ENCODE measurements around the gene RSKR.
"Not testable (repeated sequence)": the region's sequence is repeated elsewhere in the genome, so short reads cannot be mapped to it uniquely, and the experiment has no call there.

- not testable (repeated sequence) for TF ChIP-seq CTCF, POLR2A (IDR thresholded peaks at IDR 0.05)
These were observed 38.0 kb downstream of the RSKR start for GRCh38 chr17:28576016-28576415.
